GM23338 (cell line): ENCODE data around the gene WDR62. TPM values are rescaled to one million over a fixed set of nuclear protein-coding genes. Genes with fewer than 3 reads are reported as not detected.

Experiments
- ATAC-seq: fragments of 200-7000 bp; cut with Tn5 transposase; 3 replicates; pipeline ENCODE4 v1.9.1; 2020
- DNase-seq: peaks from one replicate; pipeline ENCODE4 v3.0.0-alpha.2; 2015; ENCODE audit warnings: low spot score
- H2AFZ ChIP-seq: fragments of 200-600 bp; sonication (generic); 2 replicates; pipeline ENCODE4 v1.8.0; 2016; ENCODE audit warnings: antibody characterized with exemption, mild to moderate bottlenecking, moderate library complexity
- H3F3A ChIP-seq: fragments of 200-600 bp; sonication (generic); replicated peaks from 2 replicates; pipeline ENCODE4 v1.8.0; 2017; ENCODE audit warnings: antibody characterized with exemption, mixed run types, low read depth
- H3K27ac ChIP-seq: fragments of 200-600 bp; sonication (generic); 2 replicates; pipeline ENCODE4 v1.6.1; 2016; ENCODE audit warnings: low read depth
- H3K27me3 ChIP-seq: fragments of 200-600 bp; sonication (generic); 2 replicates; pipeline ENCODE4 v1.8.0; 2016; ENCODE audit warnings: mild to moderate bottlenecking, mixed run types, moderate library complexity; ENCODE audit not compliant: insufficient read depth
- H3K36me3 ChIP-seq: fragments of 200-600 bp; sonication (generic); 2 replicates; pipeline ENCODE4 v1.8.0; 2016; ENCODE audit warnings: mild to moderate bottlenecking; ENCODE audit not compliant: insufficient read depth
- H3K4me1 ChIP-seq: fragments of 200-600 bp; sonication (generic); 2 replicates; pipeline ENCODE4 v1.8.0; 2016; ENCODE audit warnings: mild to moderate bottlenecking, moderate library complexity; ENCODE audit not compliant: insufficient read depth
- H3K4me2 ChIP-seq: fragments of 200-600 bp; sonication (generic); 2 replicates; pipeline ENCODE4 v1.7.1; 2017; ENCODE audit warnings: mixed run types
- H3K4me3 ChIP-seq: fragments of 200-600 bp; sonication (generic); 2 replicates; pipeline ENCODE4 v1.6.1; 2016; ENCODE audit warnings: mixed run types
- H3K79me2 ChIP-seq: fragments of 200-600 bp; sonication (generic); replicated peaks from 2 replicates; pipeline ENCODE4 v1.8.0; 2017; ENCODE audit warnings: mild to moderate bottlenecking; ENCODE audit not compliant: insufficient read depth
- H3K9me2 ChIP-seq: fragments of 200-600 bp; sonication (generic); 2 replicates; pipeline ENCODE4 v1.8.0; 2017; ENCODE audit not compliant: insufficient read depth
- H4K20me1 ChIP-seq: fragments of 200-600 bp; sonication (generic); replicated peaks from 2 replicates; pipeline ENCODE4 v1.8.0; 2017; ENCODE audit warnings: mild to moderate bottlenecking; ENCODE audit not compliant: insufficient read depth
- H3K27ac Mint-ChIP-seq: 2 replicates; pipeline ENCODE4 v1.8.0; 2020; ENCODE audit warnings: inconsistent platforms, mild to moderate bottlenecking, moderate library complexity, mixed read lengths
- H3K27me3 Mint-ChIP-seq: 3 replicates; pipeline ENCODE4 v1.8.0; 2022; ENCODE audit warnings: low read depth, mild to moderate bottlenecking, moderate library complexity, mixed read lengths, inconsistent platforms; ENCODE audit not compliant: insufficient read depth, poor library complexity
- H3K36me3 Mint-ChIP-seq: 3 replicates; pipeline ENCODE4 v1.8.0; 2021; ENCODE audit warnings: low read depth, mild to moderate bottlenecking, inconsistent platforms, moderate library complexity, mixed read lengths
- H3K4me1 Mint-ChIP-seq: 3 replicates; pipeline ENCODE4 v1.8.0; 2020; ENCODE audit warnings: mild to moderate bottlenecking, inconsistent platforms, mixed read lengths
- H3K4me3 Mint-ChIP-seq: 3 replicates; pipeline ENCODE4 v1.8.0; 2021; ENCODE audit warnings: moderate library complexity, mild to moderate bottlenecking, inconsistent platforms, mixed read lengths
- H3K9me3 Mint-ChIP-seq: 3 replicates; pipeline ENCODE4 v1.8.0; 2020; ENCODE audit warnings: moderate library complexity, mild to moderate bottlenecking, inconsistent platforms, mixed read lengths
- JUNB ChIP-seq: IDR thresholded peaks from one replicate; pipeline ENCODE4 v1.6.1; 2016; ENCODE audit warnings: antibody characterized with exemption; ENCODE audit not compliant: unreplicated experiment
- NANOG ChIP-seq: IDR thresholded peaks from 2 replicates; pipeline ENCODE4 v1.6.1; 2016; ENCODE audit warnings: antibody characterized with exemption, borderline replicate concordance
- POLR2AphosphoS5 ChIP-seq: IDR thresholded peaks from 2 replicates; pipeline ENCODE4 v1.6.1; 2016; ENCODE audit warnings: antibody characterized with exemption, low read depth
- STAT1 ChIP-seq: IDR thresholded peaks from one replicate; pipeline ENCODE4 v1.6.1; 2016; ENCODE audit warnings: antibody characterized with exemption; ENCODE audit not compliant: unreplicated experiment
- ZNF114 ChIP-seq: fragments of 250-450 bp; sonication (Bioruptor Pico); IDR thresholded peaks from 2 replicates; pipeline ENCODE4 v1.5.0; 2020; ENCODE audit warnings: mild to moderate bottlenecking, moderate library complexity
- ZNF331 ChIP-seq: fragments of 250-450 bp; sonication (Bioruptor Pico); IDR thresholded peaks from 2 replicates; pipeline ENCODE4 v1.5.0; 2020; ENCODE audit warnings: low read depth, mild to moderate bottlenecking, moderate library complexity
- polyA plus RNA-seq: library from polyadenylated mRNA; unstranded; fragments of >200 nt; fragmentation: Nextera tagmentation; extraction: Ambion mirVana; gene quantifications from 2 replicates; pipeline ENCODE4 v1.2.1, GENCODE V29; 2016
- total RNA-seq: library from RNA; depleted of rRNA; stranded (reverse); fragments of >200 nt; shearing (Covaris generic); gene quantifications from 2 replicates; pipeline ENCODE4 v1.2.3, GENCODE V29; 2014
- TF ChIP-seq, protein P1 (sequence below): IDR thresholded peaks from 2 replicates; pipeline ENCODE4 v1.6.1; 2016; ENCODE audit warnings: antibody characterized with exemption
- TF ChIP-seq, protein P2 (sequence below): fragments of 250-450 bp; sonication (Bioruptor Pico); IDR thresholded peaks from 2 replicates; pipeline ENCODE4 v1.5.0; 2020; ENCODE audit warnings: mild to moderate bottlenecking, moderate library complexity

WDR62 gene
- total and polyA plus RNA-seq, 2 experiments from 2014 or later = 14.1 to 45.4 TPM

DNA sequence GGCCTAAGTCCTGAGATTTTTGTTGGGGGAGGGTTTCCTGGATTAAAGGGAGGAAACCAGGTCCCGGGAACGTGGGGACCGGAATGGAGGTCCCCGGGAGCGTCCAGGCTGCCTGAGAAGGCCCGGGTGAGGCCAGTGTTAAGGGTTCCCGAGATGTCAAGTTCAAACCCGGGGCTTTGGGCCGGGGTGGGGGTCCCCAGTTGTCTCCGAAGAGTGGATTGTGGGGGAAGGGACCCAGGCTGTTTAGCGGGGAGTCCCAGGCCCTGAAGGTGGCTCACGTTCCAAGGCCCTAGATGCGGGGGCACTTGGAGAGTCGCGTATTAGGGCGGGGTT is 97.3 kb downstream of the WDR62 start:
- Mint-ChIP-seq H3K36me3 (peaks cover 36% of the 10 kb centered on the region), H3K4me3 (peak overlapping the region; percentile 64), H3K27ac (no peak overlapping the region), H3K27me3 (peaks cover 16% of the 10 kb centered on the region), H3K4me1 (peaks cover 19% of the 10 kb centered on the region), H3K9me3 (no peaks in the 10 kb centered on the region)
- no peak overlapping the region for H3K27ac ChIP-seq
- H3K79me2 ChIP-seq = no peaks in the 10 kb centered on the region
- peaks cover 9% of the 10 kb centered on the region; the same call in 1 of the 2 replicates for H3F3A ChIP-seq
- no peaks in the 10 kb centered on the region for H3K9me2 ChIP-seq
- H3K27me3 ChIP-seq = peaks cover 8% of the 10 kb centered on the region; the same call in 1 of the 2 replicates
- H3K4me2 ChIP-seq = peak overlapping the region; percentile 97
- no peak for TF ChIP-seq POLR2AphosphoS5
- TF ChIP-seq STAT1 = no peak
- no peak for TF ChIP-seq JUNB
- no peak for TF ChIP-seq ZNF114 (CRISPR knock-in tag)
- TF ChIP-seq ZNF331 (CRISPR knock-in tag) = no peak
- H3K36me3 ChIP-seq = peaks cover 3% of the 10 kb centered on the region; the same call in 1 of the 2 replicates
- peak; percentile 37 for ATAC-seq
- peak overlapping the region; percentile 80 for H2AFZ ChIP-seq
- DNase-seq = peak; percentile 44
- H4K20me1 ChIP-seq = no peaks in the 10 kb centered on the region
- peak overlapping the region; percentile 77 for H3K4me3 ChIP-seq
- H3K4me1 ChIP-seq = peaks cover 25% of the 10 kb centered on the region

DNA sequence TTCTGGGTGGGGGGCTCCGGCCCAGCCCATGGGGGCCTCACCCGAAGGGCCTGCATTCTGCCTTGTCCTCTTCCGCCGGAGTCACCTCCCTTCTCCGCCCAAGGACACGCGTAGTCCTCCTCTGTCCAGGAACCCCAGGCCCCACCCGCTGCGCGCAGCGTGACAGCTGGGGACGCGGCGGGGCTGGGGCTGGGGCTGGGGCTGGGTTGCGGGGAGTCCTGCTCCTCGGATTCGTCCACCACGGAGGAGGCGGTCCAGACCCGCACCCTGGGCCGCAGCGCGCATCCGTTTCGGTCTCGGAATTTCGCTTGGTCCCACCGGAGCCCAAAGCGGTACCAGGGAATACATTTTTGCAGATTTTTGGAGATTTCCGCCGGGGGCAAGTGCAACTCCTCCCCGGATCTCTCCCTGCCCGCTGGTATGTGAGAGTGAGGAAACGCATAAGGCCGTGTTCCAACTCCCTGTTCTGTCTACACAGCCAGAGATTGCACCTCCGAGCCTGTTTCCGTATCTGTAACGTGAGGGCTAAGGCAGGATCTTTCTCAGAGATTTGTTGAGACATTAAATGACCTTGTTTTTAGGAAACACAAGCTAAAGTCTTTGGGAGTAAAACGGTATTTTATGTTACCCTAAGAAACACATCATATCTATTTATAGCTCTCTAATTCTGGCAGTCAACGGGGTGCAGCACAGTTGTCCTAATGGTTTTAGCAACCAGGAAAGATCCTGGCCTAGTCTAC is 97.8 kb downstream of the WDR62 start, which contains the start of gene COX7A1:
COX7A1 (minus strand) TSS at position 96 of the 740 bp plus-strand sequence; CDS start at position 56, 40 bp downstream.
- DNase-seq = peak; percentile 69
- no peaks in the 10 kb centered on the region for H3K9me2 ChIP-seq
- Mint-ChIP-seq H3K4me1 (peaks cover 21% of the 10 kb centered on the region), H3K27ac (no peak within 1 kb of the TSS), H3K36me3 (peaks cover 32% of the 10 kb centered on the region), H3K9me3 (no peaks in the 10 kb centered on the region), H3K27me3 (peaks cover 16% of the 10 kb centered on the region), H3K4me3 (peak within 1 kb of the TSS; percentile 64)
- peak within 1 kb of the TSS; percentile 80 for H2AFZ ChIP-seq
- H3K4me3 ChIP-seq = peak within 1 kb of the TSS; percentile 77
- no peaks in the 10 kb centered on the region for H3K36me3 ChIP-seq
- no peak within 1 kb of the TSS for H3K27ac ChIP-seq
- no peaks in the 10 kb centered on the region for H4K20me1 ChIP-seq
- TF ChIP-seq, protein P1, sequence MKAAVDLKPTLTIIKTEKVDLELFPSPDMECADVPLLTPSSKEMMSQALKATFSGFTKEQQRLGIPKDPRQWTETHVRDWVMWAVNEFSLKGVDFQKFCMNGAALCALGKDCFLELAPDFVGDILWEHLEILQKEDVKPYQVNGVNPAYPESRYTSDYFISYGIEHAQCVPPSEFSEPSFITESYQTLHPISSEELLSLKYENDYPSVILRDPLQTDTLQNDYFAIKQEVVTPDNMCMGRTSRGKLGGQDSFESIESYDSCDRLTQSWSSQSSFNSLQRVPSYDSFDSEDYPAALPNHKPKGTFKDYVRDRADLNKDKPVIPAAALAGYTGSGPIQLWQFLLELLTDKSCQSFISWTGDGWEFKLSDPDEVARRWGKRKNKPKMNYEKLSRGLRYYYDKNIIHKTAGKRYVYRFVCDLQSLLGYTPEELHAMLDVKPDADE = no peak
- TF ChIP-seq STAT1 = no peak
- peaks cover 8% of the 10 kb centered on the region; the same call in 1 of the 2 replicates for H3K27me3 ChIP-seq
- peak; percentile 67 for ATAC-seq
- H3K4me2 ChIP-seq = peak within 1 kb of the TSS; percentile 97
- peaks cover 9% of the 10 kb centered on the region; the same call in 1 of the 2 replicates for H3F3A ChIP-seq
- peaks cover 25% of the 10 kb centered on the region for H3K4me1 ChIP-seq
- H3K79me2 ChIP-seq = no peaks in the 10 kb centered on the region

DNA sequence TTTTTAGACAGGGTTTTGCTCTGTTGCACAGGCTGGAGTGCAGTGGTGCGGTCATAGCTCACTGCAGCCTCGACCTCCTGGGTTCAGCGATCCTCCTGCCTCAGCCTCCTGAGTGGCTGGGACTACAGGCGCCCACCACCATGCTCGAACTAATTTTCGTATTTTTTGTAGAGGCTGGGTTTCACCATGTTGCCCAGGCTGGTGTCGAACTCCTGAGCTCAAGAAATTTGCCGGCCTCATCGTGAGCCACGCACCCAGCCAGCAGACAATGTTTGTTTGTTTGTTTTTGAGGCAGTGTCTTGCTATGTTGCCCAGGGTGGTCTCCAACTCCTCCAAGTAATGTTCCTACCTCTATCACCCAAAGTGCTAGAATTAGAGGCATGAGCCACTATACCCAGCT is 98.4 kb downstream of the WDR62 start:
- H3K27me3 ChIP-seq = peaks cover 8% of the 10 kb centered on the region; the same call in 1 of the 2 replicates
- Mint-ChIP-seq H3K36me3 (peaks cover 28% of the 10 kb centered on the region), H3K27me3 (peaks cover 16% of the 10 kb centered on the region), H3K4me3 (peak overlapping the region; percentile 64; the same call in 2 of the 3 replicates), H3K4me1 (peaks cover 27% of the 10 kb centered on the region), H3K27ac (no peak overlapping the region), H3K9me3 (no peaks in the 10 kb centered on the region)
- no peaks in the 10 kb centered on the region for H3K9me2 ChIP-seq
- DNase-seq (no peak), ATAC-seq (no peak)
- H3K79me2 ChIP-seq = no peaks in the 10 kb centered on the region
- H3F3A ChIP-seq = peaks cover 9% of the 10 kb centered on the region; the same call in 1 of the 2 replicates
- peak overlapping the region; percentile 97 for H3K4me2 ChIP-seq
- H4K20me1 ChIP-seq = no peaks in the 10 kb centered on the region
- H3K4me1 ChIP-seq = peaks cover 25% of the 10 kb centered on the region
- H3K4me3 ChIP-seq = peak overlapping the region; percentile 77
- H3K36me3 ChIP-seq = no peaks in the 10 kb centered on the region
- no peak overlapping the region for H3K27ac ChIP-seq
- H2AFZ ChIP-seq = no peak overlapping the region
- TF ChIP-seq ZNF331 (CRISPR knock-in tag) (no peak), ZNF114 (CRISPR knock-in tag) (no peak), NANOG (no peak)
- TF ChIP-seq, protein P2, sequence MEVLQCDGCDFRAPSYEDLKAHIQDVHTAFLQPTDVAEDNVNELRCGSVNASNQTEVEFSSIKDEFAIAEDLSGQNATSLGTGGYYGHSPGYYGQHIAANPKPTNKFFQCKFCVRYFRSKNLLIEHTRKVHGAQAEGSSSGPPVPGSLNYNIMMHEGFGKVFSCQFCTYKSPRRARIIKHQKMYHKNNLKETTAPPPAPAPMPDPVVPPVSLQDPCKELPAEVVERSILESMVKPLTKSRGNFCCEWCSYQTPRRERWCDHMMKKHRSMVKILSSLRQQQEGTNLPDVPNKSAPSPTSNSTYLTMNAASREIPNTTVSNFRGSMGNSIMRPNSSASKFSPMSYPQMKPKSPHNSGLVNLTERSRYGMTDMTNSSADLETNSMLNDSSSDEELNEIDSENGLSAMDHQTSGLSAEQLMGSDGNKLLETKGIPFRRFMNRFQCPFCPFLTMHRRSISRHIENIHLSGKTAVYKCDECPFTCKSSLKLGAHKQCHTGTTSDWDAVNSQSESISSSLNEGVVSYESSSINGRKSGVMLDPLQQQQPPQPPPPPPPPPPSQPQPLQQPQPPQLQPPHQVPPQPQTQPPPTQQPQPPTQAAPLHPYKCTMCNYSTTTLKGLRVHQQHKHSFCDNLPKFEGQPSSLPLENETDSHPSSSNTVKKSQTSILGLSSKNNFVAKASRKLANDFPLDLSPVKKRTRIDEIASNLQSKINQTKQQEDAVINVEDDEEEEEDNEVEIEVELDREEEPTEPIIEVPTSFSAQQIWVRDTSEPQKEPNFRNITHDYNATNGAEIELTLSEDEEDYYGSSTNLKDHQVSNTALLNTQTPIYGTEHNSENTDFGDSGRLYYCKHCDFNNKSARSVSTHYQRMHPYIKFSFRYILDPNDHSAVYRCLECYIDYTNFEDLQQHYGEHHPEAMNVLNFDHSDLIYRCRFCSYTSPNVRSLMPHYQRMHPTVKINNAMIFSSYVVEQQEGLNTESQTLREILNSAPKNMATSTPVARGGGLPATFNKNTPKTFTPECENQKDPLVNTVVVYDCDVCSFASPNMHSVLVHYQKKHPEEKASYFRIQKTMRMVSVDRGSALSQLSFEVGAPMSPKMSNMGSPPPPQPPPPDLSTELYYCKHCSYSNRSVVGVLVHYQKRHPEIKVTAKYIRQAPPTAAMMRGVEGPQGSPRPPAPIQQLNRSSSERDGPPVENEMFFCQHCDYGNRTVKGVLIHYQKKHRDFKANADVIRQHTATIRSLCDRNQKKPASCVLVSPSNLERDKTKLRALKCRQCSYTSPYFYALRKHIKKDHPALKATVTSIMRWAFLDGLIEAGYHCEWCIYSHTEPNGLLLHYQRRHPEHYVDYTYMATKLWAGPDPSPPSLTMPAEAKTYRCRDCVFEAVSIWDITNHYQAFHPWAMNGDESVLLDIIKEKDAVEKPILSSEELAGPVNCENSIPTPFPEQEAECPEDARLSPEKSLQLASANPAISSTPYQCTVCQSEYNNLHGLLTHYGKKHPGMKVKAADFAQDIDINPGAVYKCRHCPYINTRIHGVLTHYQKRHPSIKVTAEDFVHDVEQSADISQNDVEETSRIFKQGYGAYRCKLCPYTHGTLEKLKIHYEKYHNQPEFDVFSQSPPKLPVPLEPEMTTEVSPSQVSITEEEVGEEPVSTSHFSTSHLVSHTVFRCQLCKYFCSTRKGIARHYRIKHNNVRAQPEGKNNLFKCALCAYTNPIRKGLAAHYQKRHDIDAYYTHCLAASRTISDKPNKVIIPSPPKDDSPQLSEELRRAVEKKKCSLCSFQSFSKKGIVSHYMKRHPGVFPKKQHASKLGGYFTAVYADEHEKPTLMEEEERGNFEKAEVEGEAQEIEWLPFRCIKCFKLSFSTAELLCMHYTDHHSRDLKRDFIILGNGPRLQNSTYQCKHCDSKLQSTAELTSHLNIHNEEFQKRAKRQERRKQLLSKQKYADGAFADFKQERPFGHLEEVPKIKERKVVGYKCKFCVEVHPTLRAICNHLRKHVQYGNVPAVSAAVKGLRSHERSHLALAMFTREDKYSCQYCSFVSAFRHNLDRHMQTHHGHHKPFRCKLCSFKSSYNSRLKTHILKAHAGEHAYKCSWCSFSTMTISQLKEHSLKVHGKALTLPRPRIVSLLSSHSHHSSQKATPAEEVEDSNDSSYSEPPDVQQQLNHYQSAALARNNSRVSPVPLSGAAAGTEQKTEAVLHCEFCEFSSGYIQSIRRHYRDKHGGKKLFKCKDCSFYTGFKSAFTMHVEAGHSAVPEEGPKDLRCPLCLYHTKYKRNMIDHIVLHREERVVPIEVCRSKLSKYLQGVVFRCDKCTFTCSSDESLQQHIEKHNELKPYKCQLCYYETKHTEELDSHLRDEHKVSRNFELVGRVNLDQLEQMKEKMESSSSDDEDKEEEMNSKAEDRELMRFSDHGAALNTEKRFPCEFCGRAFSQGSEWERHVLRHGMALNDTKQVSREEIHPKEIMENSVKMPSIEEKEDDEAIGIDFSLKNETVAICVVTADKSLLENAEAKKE (CRISPR knock-in tag) = no peak
